Activated CD8-positive, alpha-beta memory T cell treated with anti-CD3 and anti-CD28 coated beads for 4 hours (primary cell): ENCODE data around the gene C2orf81.
"Not testable (repeated sequence)": the region's sequence is repeated elsewhere in the genome, so short reads cannot be mapped to it uniquely, and the experiment has no call there.

Experiments used
- DNase-seq, 2 donors: peaks; one replicate each; pipeline ENCODE4 v3.0.0-alpha.2; 2020; ENCODE audit warnings: low read depth in 2 of 2

Gene C2orf81

GRCh38 chr2:74442483-74443297 is 21.3 kb upstream of the C2orf81 start:
- DNase-seq = not testable (repeated sequence)

- DNase-seq = no peak
These were observed 20.5 kb upstream of the C2orf81 start, which contains the start of gene RTKN for GRCh38 chr2:74441690-74442482. Gene RTKN (minus strand): TSS chr2:74441937. CDS start chr2:74441816, 121 bp downstream.

GRCh38 chr2:74441170-74441689 is 19.8 kb upstream of the C2orf81 start:
- DNase-seq = no peak

GRCh38 chr2:74440378-74441169 is 19.2 kb upstream of the C2orf81 start:
- no peak for DNase-seq

- no peak for DNase-seq
These were observed 18.5 kb upstream of the C2orf81 start for GRCh38 chr2:74439803-74440377.

GRCh38 chr2:74439373-74439772 is 18.0 kb upstream of the C2orf81 start:
- no peak for DNase-seq

GRCh38 chr2:74438248-74438647 is 16.8 kb upstream of the C2orf81 start:
- no peak for DNase-seq

- no peak for DNase-seq
These were observed 15.7 kb upstream of the C2orf81 start for GRCh38 chr2:74436848-74437695.

GRCh38 chr2:74436111-74436805 is 14.8 kb upstream of the C2orf81 start:
- no peak for DNase-seq

- DNase-seq = no peak
These were observed 9.1 kb upstream of the C2orf81 start for GRCh38 chr2:74430502-74430901.

GRCh38 chr2:74429487-74430451 is 8.3 kb upstream of the C2orf81 start:
- no peak for DNase-seq

- DNase-seq = no peak
These were observed 7.3 kb upstream of the C2orf81 start for GRCh38 chr2:74428675-74429074.

GRCh38 chr2:74427551-74427950 is 6.1 kb upstream of the C2orf81 start:
- no peak for DNase-seq

- no peak for DNase-seq
These were observed 4.9 kb upstream of the C2orf81 start for GRCh38 chr2:74426181-74426758.

GRCh38 chr2:74425523-74425922 is 4.1 kb upstream of the C2orf81 start:
- no peak for DNase-seq

GRCh38 chr2:74424995-74425406 is 3.6 kb upstream of the C2orf81 start:
- DNase-seq = no peak

GRCh38 chr2:74424139-74424992 is 2.9 kb upstream of the C2orf81 start:
- no peak for DNase-seq
